ENCODE data around the gene NPM3.

- no peak for TF ChIP-seq CTCF (IDR thresholded peaks at IDR 0.05; ENCODE audit: low read length)
- TF ChIP-seq EZH2 (optimal IDR thresholded peaks at IDR 0.05; ENCODE audit: low read depth, low read length): no peak
Observed at GRCh38 chr10:101807158-101807557, 23.9 kb upstream of the NPM3 start.
